Uterus (tissue), 2 donors: ENCODE results near the gene DDX17.

Experiments
- POLR2A ChIP-seq, 2 donors: fragments of 450-650 bp; IDR thresholded peaks; one replicate each; pipeline ENCODE4 v1.6.1; 2016; ENCODE audit warnings: antibody characterized with exemption in 2 of 2, mild to moderate bottlenecking in 1 of 2, moderate library complexity in 1 of 2
- TF ChIP-seq, protein P1 (sequence below), 4 experiments: fragments of 200-600 bp in 2 of 4; fragments of 450-650 bp in 2 of 4; sonication (generic) in 2 of 4; IDR thresholded peaks; one replicate each; pipeline ENCODE4 v1.5.1; 2016 to 2019; ENCODE audit warnings: antibody characterized with exemption in 4 of 4, mild to moderate bottlenecking in 2 of 4, moderate library complexity in 1 of 4

GRCh38 chr22:38454353-38455075 is 51.6 kb downstream of the DDX17 start:
- no peak for TF ChIP-seq POLR2A (IDR thresholded peaks at IDR 0.05)
- TF ChIP-seq, protein P1, sequence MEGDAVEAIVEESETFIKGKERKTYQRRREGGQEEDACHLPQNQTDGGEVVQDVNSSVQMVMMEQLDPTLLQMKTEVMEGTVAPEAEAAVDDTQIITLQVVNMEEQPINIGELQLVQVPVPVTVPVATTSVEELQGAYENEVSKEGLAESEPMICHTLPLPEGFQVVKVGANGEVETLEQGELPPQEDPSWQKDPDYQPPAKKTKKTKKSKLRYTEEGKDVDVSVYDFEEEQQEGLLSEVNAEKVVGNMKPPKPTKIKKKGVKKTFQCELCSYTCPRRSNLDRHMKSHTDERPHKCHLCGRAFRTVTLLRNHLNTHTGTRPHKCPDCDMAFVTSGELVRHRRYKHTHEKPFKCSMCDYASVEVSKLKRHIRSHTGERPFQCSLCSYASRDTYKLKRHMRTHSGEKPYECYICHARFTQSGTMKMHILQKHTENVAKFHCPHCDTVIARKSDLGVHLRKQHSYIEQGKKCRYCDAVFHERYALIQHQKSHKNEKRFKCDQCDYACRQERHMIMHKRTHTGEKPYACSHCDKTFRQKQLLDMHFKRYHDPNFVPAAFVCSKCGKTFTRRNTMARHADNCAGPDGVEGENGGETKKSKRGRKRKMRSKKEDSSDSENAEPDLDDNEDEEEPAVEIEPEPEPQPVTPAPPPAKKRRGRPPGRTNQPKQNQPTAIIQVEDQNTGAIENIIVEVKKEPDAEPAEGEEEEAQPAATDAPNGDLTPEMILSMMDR (IDR thresholded peaks at IDR 0.05) = no peak
